GM19193 (cell line): ENCODE results near the gene PTPN4.

Experiments
- POLR2A ChIP-seq: IDR thresholded peaks from 4 replicates; pipeline ENCODE4 v1.6.1; 2011; ENCODE audit not compliant: insufficient read depth, insufficient read length; ENCODE audit errors: extremely low read depth

PTPN4 gene

DNA sequence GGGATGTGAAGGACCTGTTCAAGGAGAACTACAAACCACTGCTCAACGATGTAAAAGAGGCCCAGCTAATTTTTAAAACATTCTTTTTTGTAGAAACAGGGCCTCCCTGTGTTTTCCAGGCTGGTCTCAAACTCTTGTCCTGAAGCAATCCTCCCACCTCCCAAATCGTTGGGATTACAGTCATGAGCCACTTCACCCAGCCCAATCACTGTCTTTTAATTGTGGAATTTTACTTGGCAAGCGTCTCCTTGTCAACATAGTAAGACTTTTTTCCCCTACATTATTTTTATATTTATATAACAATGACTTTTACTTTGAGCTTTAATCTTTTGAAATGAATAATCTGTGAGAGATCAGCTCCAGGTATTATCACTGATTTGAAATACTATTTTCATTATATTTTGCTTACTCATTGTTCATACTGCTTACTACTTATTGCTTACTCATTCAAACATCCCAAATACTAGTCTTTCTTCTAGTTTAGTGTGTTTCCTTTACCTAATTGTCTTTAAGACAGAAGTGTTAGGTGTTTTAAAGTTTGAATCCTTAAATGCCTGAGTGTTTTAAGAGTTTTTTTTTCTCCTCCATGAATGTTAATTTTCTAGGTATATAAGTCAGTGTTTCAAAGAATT lies 48.9 kb downstream of the PTPN4 start:
- TF ChIP-seq POLR2A, result no peak

DNA sequence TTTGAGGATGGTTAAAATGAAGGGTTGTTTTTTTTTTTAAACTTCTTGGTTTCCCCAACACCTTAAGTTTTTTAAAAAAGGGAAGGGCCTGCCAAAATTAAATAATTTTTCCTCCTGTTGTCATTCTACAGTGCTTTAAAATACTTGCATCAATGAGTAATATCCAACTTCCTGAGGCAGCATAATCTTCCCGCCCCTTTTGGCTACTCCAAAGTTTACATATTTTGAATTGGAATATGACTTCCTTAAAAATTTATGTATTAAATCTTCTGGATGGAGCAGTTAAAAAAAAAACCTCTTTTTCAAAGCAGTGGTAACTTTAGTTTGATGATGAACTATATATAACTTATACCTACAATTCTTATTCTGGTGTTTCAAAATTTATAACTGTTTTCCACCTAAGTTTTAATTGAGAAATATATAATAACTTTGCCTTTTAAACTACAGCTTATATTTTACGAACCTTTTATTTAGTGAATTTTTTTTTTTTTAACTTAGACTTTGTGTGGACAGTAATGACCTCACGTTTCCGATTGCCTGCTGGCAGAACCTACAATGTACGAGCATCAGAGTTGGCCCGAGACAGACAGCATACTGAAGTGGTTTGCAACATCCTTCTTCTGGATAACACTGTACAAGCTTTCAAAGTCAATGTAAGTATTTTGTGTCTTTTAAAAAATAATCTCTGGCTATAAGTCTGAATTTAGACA lies 49.8 kb downstream of the PTPN4 start:
- TF ChIP-seq POLR2A, result no peak

DNA sequence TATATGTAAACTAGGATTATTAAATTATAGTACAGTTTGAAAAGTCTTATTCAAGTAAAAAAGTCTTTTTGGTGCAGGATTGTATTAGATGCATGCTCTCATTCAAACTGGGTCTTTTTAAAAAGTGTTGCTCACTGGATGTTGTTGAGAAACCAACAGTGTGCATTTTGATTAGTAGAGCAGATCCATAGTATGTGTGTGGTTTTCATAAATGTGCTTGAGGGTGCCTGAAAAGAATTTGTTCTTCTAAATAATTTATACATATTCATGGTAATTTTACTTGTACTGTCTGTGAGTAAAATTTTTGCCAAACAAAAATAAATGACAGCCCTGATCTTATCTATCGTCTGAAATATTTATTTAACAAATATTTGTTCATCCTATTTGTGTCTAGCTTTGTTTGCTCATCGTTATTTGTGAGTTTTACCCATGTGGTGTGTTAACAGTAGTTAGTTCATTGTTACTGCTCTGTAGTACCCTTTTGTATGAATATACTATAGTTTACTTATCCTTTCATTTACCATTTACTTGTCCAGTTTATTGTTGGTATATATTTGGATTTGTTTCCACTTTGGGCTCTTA lies 50.4 kb downstream of the PTPN4 start:
- TF ChIP-seq POLR2A, result no peak

DNA sequence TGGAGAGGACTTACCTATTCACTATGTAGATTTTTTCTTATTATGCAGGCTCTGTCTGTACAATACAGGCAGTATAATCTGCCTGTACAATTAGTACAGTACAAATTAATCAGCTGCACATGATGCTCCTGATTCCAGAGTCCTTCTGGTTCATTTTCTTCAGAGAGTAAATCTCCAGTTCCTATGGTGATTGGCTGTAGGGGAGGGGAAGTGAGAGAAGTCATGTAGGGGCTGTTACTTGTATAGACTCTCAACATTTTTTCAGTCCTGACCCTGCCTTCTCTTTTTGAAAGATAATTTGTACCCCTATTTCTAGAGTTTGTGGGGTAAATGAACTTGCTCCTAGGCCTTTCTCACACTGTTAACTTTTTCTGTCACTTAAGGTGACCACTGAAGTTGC lies 54.5 kb downstream of the PTPN4 start:
- TF ChIP-seq POLR2A, result no peak

DNA sequence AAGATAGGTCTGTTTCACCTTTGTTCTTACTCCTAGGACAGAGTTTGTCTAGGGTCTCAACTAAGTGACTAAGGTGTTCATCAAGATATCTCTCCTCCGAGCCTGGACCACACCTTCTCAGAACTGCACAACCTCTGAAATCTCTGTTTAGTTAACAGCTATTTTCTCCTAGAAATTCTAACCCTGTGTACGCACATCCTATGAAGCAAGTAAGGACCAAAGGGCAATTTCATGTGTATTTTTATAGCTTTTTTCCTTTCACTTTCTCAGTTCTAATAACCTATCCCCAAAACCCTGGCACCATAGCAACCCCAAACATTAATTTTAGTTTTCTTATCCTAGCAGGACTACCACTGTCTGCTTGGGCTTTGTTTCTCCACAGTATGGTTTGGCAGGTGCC lies 59.1 kb downstream of the PTPN4 start:
- no peak for TF ChIP-seq POLR2A

DNA sequence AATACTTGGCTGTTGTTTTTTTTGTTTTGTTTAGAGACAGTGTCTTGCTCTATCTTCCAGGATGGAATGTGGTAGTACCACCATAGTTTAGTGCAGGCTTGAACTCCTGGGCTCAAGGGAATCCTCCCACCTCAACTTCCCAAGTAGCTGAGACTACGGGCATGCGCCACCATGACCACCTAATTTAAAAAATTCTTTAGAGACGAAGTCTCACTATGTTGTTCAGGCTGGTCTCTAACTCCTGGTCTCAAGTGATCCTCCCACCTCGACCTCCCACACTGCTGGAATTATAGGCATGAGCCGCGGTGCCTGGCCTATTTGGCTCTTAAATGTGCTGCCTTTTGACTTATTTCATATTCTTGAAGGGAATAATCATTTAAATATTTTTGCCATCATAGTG lies 60.1 kb downstream of the PTPN4 start:
- TF ChIP-seq POLR2A, result no peak

DNA sequence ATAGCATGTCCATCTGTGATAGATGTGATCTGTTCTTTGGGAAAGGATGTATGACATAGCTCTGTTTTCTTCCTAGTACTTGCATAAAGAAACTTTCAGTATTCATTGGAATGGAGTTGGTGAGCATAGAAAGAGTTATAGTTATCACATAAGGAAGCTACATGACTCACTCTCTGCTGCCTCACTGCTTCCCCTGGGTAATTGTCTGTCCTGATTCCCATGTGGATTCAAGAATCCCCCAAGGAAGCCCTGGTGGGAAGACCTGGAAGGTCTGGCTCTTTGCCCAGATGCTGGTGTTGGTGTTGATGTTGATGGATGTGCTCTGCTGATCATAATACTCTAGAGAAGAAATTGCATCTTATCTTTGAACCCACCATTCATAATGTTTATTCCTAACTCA lies 60.6 kb downstream of the PTPN4 start:
- TF ChIP-seq POLR2A, result no peak

DNA sequence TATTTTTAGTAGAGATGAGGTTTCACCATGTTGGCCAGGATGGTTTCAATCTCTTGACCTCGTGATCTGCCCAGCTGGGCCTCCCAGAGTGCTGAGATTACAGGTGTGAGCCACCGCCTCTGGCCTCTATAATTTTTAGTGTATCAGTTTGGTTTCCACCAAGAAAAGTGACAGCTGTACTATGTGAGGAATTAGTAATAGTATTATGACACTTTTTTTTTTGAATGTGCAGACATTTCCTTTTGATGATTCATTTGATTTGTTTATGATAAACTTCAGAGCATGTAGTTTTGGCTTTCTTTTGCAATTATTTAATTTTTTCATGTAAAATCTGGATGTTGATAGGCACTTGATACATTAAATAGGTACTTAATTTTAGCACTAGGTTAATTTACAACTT lies 61.5 kb downstream of the PTPN4 start:
- TF ChIP-seq POLR2A, result no peak

DNA sequence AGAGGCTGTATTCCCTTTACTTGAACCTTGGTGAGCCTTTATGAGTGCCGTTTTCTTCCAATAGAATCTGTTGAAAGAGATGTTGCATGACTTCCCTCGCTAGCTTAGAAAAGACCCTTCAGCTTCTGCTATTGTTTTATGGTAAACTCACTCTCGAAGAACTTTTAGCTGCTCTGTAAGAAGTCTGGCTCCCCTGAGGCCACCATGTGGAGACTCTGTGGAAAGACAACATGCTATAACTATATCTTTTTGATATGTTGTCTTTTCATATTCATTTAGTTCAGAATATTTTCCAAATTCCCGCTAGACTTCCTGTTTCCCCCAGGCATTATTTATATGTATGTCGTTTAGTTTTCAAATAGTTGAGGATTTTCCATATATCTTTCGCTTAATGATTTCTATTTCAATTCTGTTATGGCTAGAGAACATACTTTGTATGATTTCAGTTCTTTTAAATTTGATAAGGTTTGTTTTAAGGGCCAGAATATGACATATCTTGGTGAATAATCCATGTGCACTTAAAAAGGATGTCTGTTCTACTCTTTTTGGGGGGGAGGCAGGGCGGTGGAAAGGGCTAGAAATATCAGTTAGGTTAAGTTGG lies 64.1 kb downstream of the PTPN4 start:
- no peak for TF ChIP-seq POLR2A

DNA sequence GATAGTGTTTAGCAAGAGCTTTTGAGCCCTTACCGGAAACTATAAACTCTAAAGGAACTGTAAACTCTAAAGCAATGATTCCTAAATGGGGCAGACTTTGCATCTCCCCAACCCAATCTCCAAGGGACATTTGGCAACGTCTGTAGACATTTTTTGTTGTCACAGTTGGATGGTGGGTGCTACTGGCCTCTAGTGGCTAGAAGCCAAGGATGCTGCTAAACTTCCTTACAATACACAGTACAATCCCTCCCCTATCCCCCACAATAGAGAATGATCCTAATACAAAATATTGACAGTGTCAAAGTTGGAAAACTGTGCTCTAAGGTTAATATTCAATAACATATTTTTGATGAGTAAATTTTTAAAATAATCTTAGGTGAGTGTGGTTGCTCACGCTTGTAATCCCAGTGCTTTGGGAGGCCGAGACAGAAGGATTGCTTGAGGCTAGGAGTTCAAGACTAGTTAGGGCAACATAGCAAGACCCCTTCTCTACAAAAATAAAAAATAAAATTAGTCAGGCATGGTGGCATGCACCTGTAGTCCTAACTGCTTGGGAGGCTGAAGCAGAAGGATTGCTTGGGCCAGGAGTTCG lies 66.7 kb downstream of the PTPN4 start:
- no peak for TF ChIP-seq POLR2A

DNA sequence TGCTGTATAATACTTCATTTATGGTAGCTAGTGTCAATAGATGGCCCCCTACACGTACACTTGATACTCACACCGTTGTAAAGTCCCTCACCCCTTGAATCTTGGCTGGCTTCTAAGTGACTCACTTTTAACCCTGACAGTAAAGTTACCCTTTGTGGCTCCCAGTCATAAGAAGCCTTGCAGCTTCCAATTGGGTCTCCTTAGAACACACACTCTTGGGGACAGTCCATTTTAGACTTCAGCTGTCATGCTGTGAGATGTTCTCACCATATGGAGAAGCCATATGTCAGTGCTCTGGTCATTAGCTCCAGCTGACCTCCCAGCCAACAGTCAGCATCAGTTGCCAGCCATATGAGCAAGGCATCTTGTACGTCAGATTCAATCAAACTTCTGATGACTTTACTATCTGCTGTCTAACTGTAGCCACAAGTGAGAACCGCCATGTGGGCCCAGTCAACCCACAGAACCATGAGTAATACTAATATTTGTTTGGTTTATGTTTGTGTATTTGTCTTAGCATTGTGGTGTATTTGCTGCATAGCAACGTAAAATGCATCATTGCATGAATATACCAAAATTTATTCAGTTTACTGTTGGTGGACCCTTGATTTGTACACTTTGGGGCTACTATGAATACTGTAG lies 68.3 kb downstream of the PTPN4 start:
- TF ChIP-seq POLR2A, result no peak

DNA sequence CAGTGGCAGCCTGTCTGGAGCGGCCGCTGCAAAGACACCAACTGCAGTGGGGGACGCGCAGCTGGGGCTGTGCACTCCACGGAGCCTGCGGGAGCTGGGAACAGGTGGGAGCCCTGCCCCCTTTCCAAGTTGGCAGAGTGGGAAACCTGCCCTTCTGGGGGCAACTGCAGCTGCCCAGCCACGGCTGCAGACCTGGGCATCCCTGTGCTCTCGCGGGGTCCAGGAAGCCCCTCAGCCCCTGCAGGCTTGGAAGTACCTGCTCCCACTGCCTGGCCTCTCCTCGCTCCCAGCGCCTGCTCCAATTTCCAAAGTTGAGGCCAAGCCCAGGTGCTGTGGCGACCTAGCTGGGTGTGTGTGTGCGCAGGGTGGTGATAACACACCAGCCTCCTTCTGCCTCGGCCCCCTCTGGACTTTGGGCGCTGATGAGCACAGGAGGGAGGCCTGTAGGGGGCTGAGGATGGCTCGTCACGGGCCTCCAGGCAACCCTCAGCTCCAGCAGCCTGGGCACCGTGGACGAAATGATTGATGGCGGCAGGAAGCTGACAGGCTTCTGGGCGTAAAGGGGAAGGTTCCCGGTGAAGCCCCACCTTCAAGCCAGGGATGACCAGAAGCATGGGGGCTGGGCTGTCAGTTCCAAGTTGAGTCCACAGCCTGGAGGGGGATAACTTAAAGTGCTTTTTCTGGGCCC lies 76.9 kb downstream of the PTPN4 start:
- TF ChIP-seq POLR2A, result no peak

DNA sequence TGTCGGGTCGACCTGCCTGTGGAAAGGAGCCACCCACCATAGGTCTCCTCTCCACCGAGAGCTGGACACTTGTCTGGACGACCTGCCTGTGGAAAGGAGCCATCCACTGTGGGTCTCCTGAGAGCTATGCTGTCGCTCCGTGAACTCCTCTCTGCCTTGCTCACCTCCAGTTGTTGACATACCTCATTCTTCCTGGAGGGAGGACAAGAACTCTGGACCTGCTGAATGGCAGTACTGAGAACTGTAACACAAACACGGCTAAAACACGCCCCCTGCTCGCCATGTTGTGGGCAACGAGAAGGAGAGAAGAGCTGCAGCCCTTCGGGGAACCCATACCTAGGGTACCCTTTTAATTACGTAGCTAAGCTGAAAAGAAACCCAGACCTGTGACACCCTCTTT lies 77.6 kb downstream of the PTPN4 start:
- TF ChIP-seq POLR2A, result no peak

DNA sequence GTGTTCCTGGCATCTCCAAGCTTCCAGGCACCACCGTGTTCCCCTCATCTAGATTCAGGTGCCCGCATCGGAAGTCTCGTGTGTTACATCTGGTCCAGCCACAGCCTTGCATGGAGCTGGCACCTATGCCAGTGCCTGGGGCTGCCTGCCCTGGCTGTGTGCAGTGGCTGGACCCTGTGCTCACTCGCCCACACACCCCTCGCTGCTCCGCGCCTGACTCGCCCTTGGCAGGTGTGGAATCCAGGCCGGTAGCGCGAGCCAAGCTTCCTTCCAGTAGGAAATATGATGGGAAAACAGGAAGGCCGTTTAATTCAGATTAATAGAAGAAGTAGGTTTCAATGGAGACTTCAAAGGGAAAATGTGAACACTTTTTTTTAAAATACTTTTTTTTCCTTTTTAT lies 78.0 kb downstream of the PTPN4 start:
- no peak for TF ChIP-seq POLR2A
